ENCODE measurements around the gene CAMSAP2.

CAMSAP2 gene

GRCh38 chr1:200890818-200891773, 152.4 kb downstream of the CAMSAP2 start (continued):
- TF ChIP-seq, protein P1, sequence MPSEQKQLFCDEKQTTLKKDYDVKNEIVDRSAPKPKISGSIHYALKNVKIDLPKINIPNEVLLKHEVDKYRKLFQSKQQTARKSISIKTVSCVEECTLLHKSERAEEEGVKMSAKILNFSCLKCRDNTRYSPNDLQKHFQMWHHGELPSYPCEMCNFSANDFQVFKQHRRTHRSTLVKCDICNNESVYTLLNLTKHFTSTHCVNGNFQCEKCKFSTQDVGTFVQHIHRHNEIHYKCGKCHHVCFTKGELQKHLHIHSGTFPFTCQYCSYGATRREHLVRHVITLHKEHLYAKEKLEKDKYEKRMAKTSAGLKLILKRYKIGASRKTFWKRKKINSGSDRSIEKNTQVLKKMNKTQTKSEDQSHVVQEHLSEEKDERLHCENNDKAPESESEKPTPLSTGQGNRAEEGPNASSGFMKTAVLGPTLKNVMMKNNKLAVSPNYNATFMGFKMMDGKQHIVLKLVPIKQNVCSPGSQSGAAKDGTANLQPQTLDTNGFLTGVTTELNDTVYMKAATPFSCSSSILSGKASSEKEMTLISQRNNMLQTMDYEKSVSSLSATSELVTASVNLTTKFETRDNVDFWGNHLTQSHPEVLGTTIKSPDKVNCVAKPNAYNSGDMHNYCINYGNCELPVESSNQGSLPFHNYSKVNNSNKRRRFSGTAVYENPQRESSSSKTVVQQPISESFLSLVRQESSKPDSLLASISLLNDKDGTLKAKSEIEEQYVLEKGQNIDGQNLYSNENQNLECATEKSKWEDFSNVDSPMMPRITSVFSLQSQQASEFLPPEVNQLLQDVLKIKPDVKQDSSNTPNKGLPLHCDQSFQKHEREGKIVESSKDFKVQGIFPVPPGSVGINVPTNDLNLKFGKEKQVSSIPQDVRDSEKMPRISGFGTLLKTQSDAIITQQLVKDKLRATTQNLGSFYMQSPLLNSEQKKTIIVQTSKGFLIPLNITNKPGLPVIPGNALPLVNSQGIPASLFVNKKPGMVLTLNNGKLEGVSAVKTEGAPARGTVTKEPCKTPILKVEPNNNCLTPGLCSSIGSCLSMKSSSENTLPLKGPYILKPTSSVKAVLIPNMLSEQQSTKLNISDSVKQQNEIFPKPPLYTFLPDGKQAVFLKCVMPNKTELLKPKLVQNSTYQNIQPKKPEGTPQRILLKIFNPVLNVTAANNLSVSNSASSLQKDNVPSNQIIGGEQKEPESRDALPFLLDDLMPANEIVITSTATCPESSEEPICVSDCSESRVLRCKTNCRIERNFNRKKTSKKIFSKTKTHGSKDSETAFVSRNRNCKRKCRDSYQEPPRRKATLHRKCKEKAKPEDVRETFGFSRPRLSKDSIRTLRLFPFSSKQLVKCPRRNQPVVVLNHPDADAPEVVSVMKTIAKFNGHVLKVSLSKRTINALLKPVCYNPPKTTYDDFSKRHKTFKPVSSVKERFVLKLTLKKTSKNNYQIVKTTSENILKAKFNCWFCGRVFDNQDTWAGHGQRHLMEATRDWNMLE (tag by site-specific recombination; conservative IDR thresholded peaks at IDR 0.05; ENCODE audit: low read depth): 0 out of 2 replicates have a peak, but pooled peaks have one; percentile 23
- TF ChIP-seq ZBTB7A (tag by site-specific recombination; IDR thresholded peaks at IDR 0.05; ENCODE audit: low read depth) (peak; percentile 41; the same call in 1 of the 2 replicates), GLI4 (tag by site-specific recombination; IDR thresholded peaks at IDR 0.05) (no peak), KLF7 (tag by site-specific recombination; IDR thresholded peaks at IDR 0.05; ENCODE audit: borderline replicate concordance) (no peak), WT1 (tag by site-specific recombination; IDR thresholded peaks at IDR 0.05) (no peak), ZNF670 (tag by site-specific recombination; IDR thresholded peaks at IDR 0.05; ENCODE audit: low read depth) (no peak), RBAK (tag by site-specific recombination; IDR thresholded peaks at IDR 0.05) (no peak), ZNF24 (tag by site-specific recombination; IDR thresholded peaks at IDR 0.05) (peak; percentile 98), ZNF302 (tag by site-specific recombination; IDR thresholded peaks at IDR 0.05; ENCODE audit: low read depth) (no peak), GFI1B (tag by site-specific recombination; IDR thresholded peaks at IDR 0.05) (no peak), ZBTB21 (tag by site-specific recombination; IDR thresholded peaks at IDR 0.05) (no peak), ZNF704 (tag by site-specific recombination; IDR thresholded peaks at IDR 0.05) (no peak), PRDM1 (tag by site-specific recombination; IDR thresholded peaks at IDR 0.05) (no peak), ZBTB20 (tag by site-specific recombination; IDR thresholded peaks at IDR 0.05) (no peak; the same call in 1 of the 2 replicates), ZNF37A (tag by site-specific recombination; IDR thresholded peaks at IDR 0.05) (no peak), GLI2 (tag by site-specific recombination; IDR thresholded peaks at IDR 0.05; ENCODE audit: borderline replicate concordance, low read depth) (no peak), MEIS1 (CRISPR knock-in tag; IDR thresholded peaks at IDR 0.05; ENCODE audit: borderline replicate concordance) (no peak), ZNF560 (tag by site-specific recombination; IDR thresholded peaks at IDR 0.05; ENCODE audit: borderline replicate concordance) (no peak), ZBTB48 (tag by site-specific recombination; IDR thresholded peaks at IDR 0.05) (peak; percentile 92), ZNF660 (tag by site-specific recombination; IDR thresholded peaks at IDR 0.05) (0 out of 2 replicates have a peak, but pooled peaks have one; percentile 33), SP7 (tag by site-specific recombination; IDR thresholded peaks at IDR 0.05) (peak; percentile 67), ZNF274 (IDR thresholded peaks at IDR 0.05; ENCODE audit: low read length) (no peak), ZNF274 (tag by site-specific recombination; IDR thresholded peaks at IDR 0.05; ENCODE audit: borderline replicate concordance) (no peak), ZNF211 (tag by site-specific recombination; IDR thresholded peaks at IDR 0.05; ENCODE audit: low read depth) (no peak), SETDB1 (IDR thresholded peaks at IDR 0.05; ENCODE audit: insufficient read length, low read length) (no peak), BCL11A (tag by site-specific recombination; IDR thresholded peaks at IDR 0.05; ENCODE audit: low read depth) (no peak), ZNF658 (tag by site-specific recombination; IDR thresholded peaks at IDR 0.05) (no peak), ZNF555 (tag by site-specific recombination; conservative IDR thresholded peaks at IDR 0.05) (no peak), ZNF133 (tag by site-specific recombination; IDR thresholded peaks at IDR 0.05) (no peak), MYNN (tag by site-specific recombination; IDR thresholded peaks at IDR 0.05; ENCODE audit: borderline replicate concordance) (no peak), ZNF335 (tag by site-specific recombination; conservative IDR thresholded peaks at IDR 0.05) (peak; percentile 17), ZNF157 (tag by site-specific recombination; IDR thresholded peaks at IDR 0.05) (no peak)
- TF ChIP-seq, protein P2, sequence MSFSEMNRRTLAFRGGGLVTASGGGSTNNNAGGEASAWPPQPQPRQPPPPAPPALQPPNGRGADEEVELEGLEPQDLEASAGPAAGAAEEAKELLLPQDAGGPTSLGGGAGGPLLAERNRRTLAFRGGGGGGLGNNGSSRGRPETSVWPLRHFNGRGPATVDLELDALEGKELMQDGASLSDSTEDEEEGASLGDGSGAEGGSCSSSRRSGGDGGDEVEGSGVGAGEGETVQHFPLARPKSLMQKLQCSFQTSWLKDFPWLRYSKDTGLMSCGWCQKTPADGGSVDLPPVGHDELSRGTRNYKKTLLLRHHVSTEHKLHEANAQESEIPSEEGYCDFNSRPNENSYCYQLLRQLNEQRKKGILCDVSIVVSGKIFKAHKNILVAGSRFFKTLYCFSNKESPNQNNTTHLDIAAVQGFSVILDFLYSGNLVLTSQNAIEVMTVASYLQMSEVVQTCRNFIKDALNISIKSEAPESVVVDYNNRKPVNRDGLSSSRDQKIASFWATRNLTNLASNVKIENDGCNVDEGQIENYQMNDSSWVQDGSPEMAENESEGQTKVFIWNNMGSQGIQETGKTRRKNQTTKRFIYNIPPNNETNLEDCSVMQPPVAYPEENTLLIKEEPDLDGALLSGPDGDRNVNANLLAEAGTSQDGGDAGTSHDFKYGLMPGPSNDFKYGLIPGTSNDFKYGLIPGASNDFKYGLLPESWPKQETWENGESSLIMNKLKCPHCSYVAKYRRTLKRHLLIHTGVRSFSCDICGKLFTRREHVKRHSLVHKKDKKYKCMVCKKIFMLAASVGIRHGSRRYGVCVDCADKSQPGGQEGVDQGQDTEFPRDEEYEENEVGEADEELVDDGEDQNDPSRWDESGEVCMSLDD (tag by site-specific recombination; IDR thresholded peaks at IDR 0.05): no peak
